K562 (cell line): ENCODE results near the gene SPNS2. TPM values are rescaled to one million over a fixed set of nuclear protein-coding genes. Genes with fewer than 3 reads are reported as not detected.

Source experiments
- ATAC-seq: fragments of 200-7000 bp; cut with Tn5 transposase; 3 replicates; pipeline ENCODE4 v1.9.1; 2020; ENCODE audit warnings: moderate library complexity
- BruUV-seq: library from RNA; stranded (reverse); fragments of 400-500 nt; replicated peaks from 2 replicates; lab custom pipeline; 2021; lab: Mats Ljungman, UMichigan
- CTCF ChIA-PET: fragments of 300-600 bp; formaldehyde crosslinking; extraction: SDS; loops from one replicate; lab custom pipeline; 2021; ENCODE audit warnings: low intra/inter-chr PET ratio; lab: Yijun Ruan, JAX
- POLR2A ChIA-PET: fragments of 300-600, 350-650 bp; sonication (Branson Sonifier 250); formaldehyde crosslinking; extraction: SDS; loops from one replicate; lab custom pipeline; 2021; ENCODE audit warnings: antibody characterized with exemption, inconsistent platforms; lab: Yijun Ruan, JAX
- DNase-seq, 4 experiments: peaks; one replicate each; pipeline versions ENCODE4 v3.0.0 to v3.0.0-alpha.2; 2011 to 2018; ENCODE audit warnings: low spot score in 3 of 4, mixed read lengths in 3 of 4; ENCODE audit errors: extremely low read depth in 1 of 4
- FAIRE-seq: peaks from 2 replicates; lab custom pipeline; 2011; peaks lifted over from hg19 to GRCh38; lab: Jason Lieb, UNC
- H2AFZ ChIP-seq: 2 replicates; pipeline ENCODE4 v1.6.0; 2011; ENCODE audit warnings: low read depth, low read length, control low read depth, inconsistent platforms
- H3K27ac ChIP-seq: fragments of 200-600 bp; 3 replicates; pipeline ENCODE4 v1.8.0; 2011; ENCODE audit warnings: low read depth, mild to moderate bottlenecking, control low read depth, inconsistent platforms, low read length, moderate library complexity, mixed read lengths; ENCODE audit errors: extremely low read depth
- H3K27me3 ChIP-seq, 2 experiments: fragments of 300-600 bp in 1 of 2; 2 replicates in 1 of 2; 3 replicates in 1 of 2; pipeline versions ENCODE4 v1.6.0 to v1.8.0; 2011; ENCODE audit warnings: inconsistent platforms in 2 of 2, low read length in 2 of 2, mild to moderate bottlenecking in 1 of 2, mixed read lengths in 1 of 2, moderate library complexity in 1 of 2; ENCODE audit not compliant: control insufficient read depth in 2 of 2, insufficient read depth in 2 of 2
- H3K36me3 ChIP-seq: fragments of 300-600 bp; 3 replicates; pipeline ENCODE4 v1.8.0; 2011; ENCODE audit warnings: mild to moderate bottlenecking, low read length, inconsistent platforms; ENCODE audit not compliant: control insufficient read depth, insufficient read depth
- H3K4me1 ChIP-seq, 2 experiments: fragments of 200-600 bp in 1 of 2; replicated peaks in 1 of 2; 2 replicates in 1 of 2; 3 replicates in 1 of 2; pipeline versions ENCODE4 v1.5.1 to v1.8.0; 2011; ENCODE audit warnings: inconsistent platforms in 2 of 2, low read length in 2 of 2, mild to moderate bottlenecking in 1 of 2, mixed read lengths in 1 of 2, moderate library complexity in 1 of 2; ENCODE audit not compliant: control insufficient read depth in 2 of 2, insufficient read depth in 2 of 2
- H3K4me2 ChIP-seq: 2 replicates; pipeline ENCODE4 v1.6.1; 2011; ENCODE audit warnings: low read length, control low read depth, inconsistent platforms, mixed read lengths; ENCODE audit not compliant: insufficient read depth
- H3K4me3 ChIP-seq: fragments of 200-600 bp; sonication (generic), shearing (Covaris generic); 2 replicates; pipeline ENCODE4 v1.5.1; 2016; ENCODE audit warnings: control low read depth, inconsistent platforms
- H3K79me2 ChIP-seq: fragments of 200-600 bp; 3 replicates; pipeline ENCODE4 v1.8.0; 2011; ENCODE audit warnings: low read length, inconsistent platforms; ENCODE audit not compliant: control insufficient read depth, insufficient read depth
- H3K9ac ChIP-seq, 2 experiments: 2 replicates each; pipeline versions ENCODE4 v1.6.0 to v1.6.1; 2011; ENCODE audit warnings: low read depth in 2 of 2, low read length in 2 of 2, control low read depth in 1 of 2, inconsistent platforms in 1 of 2, mild to moderate bottlenecking in 1 of 2, mixed read lengths in 1 of 2; ENCODE audit not compliant: insufficient read depth in 1 of 2
- H3K9me1 ChIP-seq: one replicate; pipeline ENCODE4 v1.6.0; 2011; ENCODE audit warnings: inconsistent platforms, mild to moderate bottlenecking, low read length, moderate library complexity; ENCODE audit not compliant: control insufficient read depth, insufficient read depth
- H3K9me3 ChIP-seq: replicated peaks from 2 replicates; pipeline ENCODE4 v1.5.1; 2011; ENCODE audit warnings: low read depth, low read length, inconsistent platforms; ENCODE audit not compliant: control insufficient read depth, insufficient read depth
- H4K20me1 ChIP-seq: replicated peaks from 2 replicates; pipeline ENCODE4 v1.6.1; 2011; ENCODE audit warnings: low read length, inconsistent platforms, mixed read lengths; ENCODE audit not compliant: control insufficient read depth, insufficient read depth
- CBFA2T2 ChIP-seq: fragments of 450-650 bp; conservative IDR thresholded peaks from 2 replicates; pipeline ENCODE4 v1.6.1; 2017; ENCODE audit warnings: mild to moderate bottlenecking
- CBX2 ChIP-seq: fragments of 200-600 bp; sonication (generic); IDR thresholded peaks from one replicate; pipeline ENCODE4 v1.6.1; 2012; ENCODE audit warnings: mild to moderate bottlenecking, low read length, inconsistent platforms; ENCODE audit not compliant: insufficient read depth, poor library complexity, severe bottlenecking
- CBX8 ChIP-seq: fragments of 200-600 bp; sonication (generic); IDR thresholded peaks from 2 replicates; pipeline ENCODE4 v1.6.1; 2012; ENCODE audit warnings: borderline replicate concordance, mixed run types, low read depth, mild to moderate bottlenecking, moderate library complexity, mixed read lengths, low read length, control low read depth, inconsistent platforms; ENCODE audit not compliant: poor library complexity, severe bottlenecking; ENCODE audit errors: extremely low read depth
- E2F1 ChIP-seq: sonication (generic); formaldehyde crosslinking; IDR thresholded peaks from 2 replicates; pipeline ENCODE4 v1.8.1; 2023; ENCODE audit warnings: mild to moderate bottlenecking, missing genetic modification reagents, moderate library complexity
- EGR1 ChIP-seq: fragments of 450-650 bp; conservative IDR thresholded peaks from 2 replicates; pipeline ENCODE4 v1.6.1; 2017; ENCODE audit warnings: mild to moderate bottlenecking
- FIP1L1 ChIP-seq: fragments of 200-400 bp; formaldehyde crosslinking; IDR thresholded peaks from 2 replicates; pipeline ENCODE4 v1.6.1; 2018; ENCODE audit warnings: mild to moderate bottlenecking, low read depth, low read length; ENCODE audit not compliant: poor library complexity, severe bottlenecking
- FOXA3 ChIP-seq, 2 experiments: fragments of 450-650 bp in 1 of 2; sonication (generic) in 1 of 2; formaldehyde crosslinking; IDR thresholded peaks in 1 of 2; conservative IDR thresholded peaks in 1 of 2; 2 replicates each; pipeline versions ENCODE4 v1.4.0 to v1.8.0; 2020 to 2022; ENCODE audit warnings: mild to moderate bottlenecking in 2 of 2, missing genetic modification reagents in 1 of 2
- FOXM1 ChIP-seq, 2 experiments: fragments of 450-650 bp in 1 of 2; sonication (generic) in 1 of 2; formaldehyde crosslinking in 1 of 2; IDR thresholded peaks; 2 replicates each; pipeline versions ENCODE4 v1.6.1 to v1.9.0; 2017 to 2022; ENCODE audit warnings: low read depth in 2 of 2, mild to moderate bottlenecking in 2 of 2, missing genetic modification reagents in 1 of 2, moderate library complexity in 1 of 2
- GMEB1 ChIP-seq: fragments of 250-450 bp; sonication (Bioruptor Pico); IDR thresholded peaks from 2 replicates; pipeline ENCODE4 v1.4.0; 2020; ENCODE audit warnings: mild to moderate bottlenecking
- PATZ1 ChIP-seq: fragments of 250-450 bp; sonication (Bioruptor Pico); IDR thresholded peaks from 2 replicates; pipeline ENCODE4 v1.5.0; 2020; ENCODE audit warnings: mild to moderate bottlenecking, borderline replicate concordance
- TEAD1 ChIP-seq, 2 experiments: fragments of 450-650 bp in 1 of 2; sonication (generic) in 1 of 2; formaldehyde crosslinking; IDR thresholded peaks; 2 replicates each; pipeline versions ENCODE4 v1.4.0 to v1.8.0; 2020 to 2022; ENCODE audit warnings: mild to moderate bottlenecking in 2 of 2, missing genetic modification reagents in 1 of 2
- ZKSCAN3 ChIP-seq: fragments of 250-450 bp; sonication (Bioruptor Pico); IDR thresholded peaks from 2 replicates; pipeline ENCODE4 v1.4.0; 2020
- ZNF175 ChIP-seq: fragments of 200-800 bp; sonication (Bioruptor generic); IDR thresholded peaks from 2 replicates; pipeline ENCODE4 v1.6.1; 2016; ENCODE audit warnings: low read depth, mild to moderate bottlenecking, missing genetic modification characterization, missing compliant biosample characterization
- ZNF24 ChIP-seq: fragments of 450-650 bp; IDR thresholded peaks from 2 replicates; pipeline ENCODE4 v1.6.1; 2016
- ZNF347 ChIP-seq: fragments of 450-650 bp; formaldehyde crosslinking; IDR thresholded peaks from 2 replicates; pipeline ENCODE4 v1.4.0; 2020; ENCODE audit warnings: low read depth, mild to moderate bottlenecking, moderate library complexity
- ZNF668 ChIP-seq: fragments of 250-450 bp; sonication (Bioruptor Pico); IDR thresholded peaks from 2 replicates; pipeline ENCODE4 v1.8.0; 2022; ENCODE audit warnings: mild to moderate bottlenecking, inconsistent platforms
- WGBS: fragments of 100-300 bp; shearing (Covaris generic); methylation state at CpG from one replicate; pipeline ENCODE4 v1.1.6; 2016; ENCODE audit warnings: low coverage, mixed read lengths; ENCODE audit not compliant: insufficient coverage; ENCODE audit errors: missing lambda C conversion rate; 5-methylcytosine and 5-hydroxymethylcytosine counted together
- in situ Hi-C: fragments of 300-500 bp; cut with MboI; formaldehyde crosslinking; loops from 4 replicates; pipeline ENCODE4 v1.15.0; 2018; ENCODE audit warnings: inconsistent platforms, mixed read lengths
- intact Hi-C: fragments of 100-400 bp; cut with micrococcal nuclease; formaldehyde crosslinking; loops from 2 replicates; pipeline ENCODE4 v1.14.2; 2022
- polyA plus RNA-seq, 8 experiments: library from polyadenylated mRNA; depleted of rRNA in 4 of 8; stranded (reverse) in 5 of 8; unstranded in 3 of 8; fragments of >200 nt; fragmentation: Nextera tagmentation in 2 of 8; fragmentation: Illumina TruSeq in 1 of 8; extraction: Ambion mirVana in 2 of 8; extraction: Trizol in 1 of 8; gene quantifications; 2 replicates each; pipeline versions ENCODE4 v1.2.1 to v1.2.3, GENCODE V29; 2011 to 2014; ENCODE audit warnings: inconsistent platforms in 1 of 8, missing spikeins in 1 of 8
- total RNA-seq, 7 experiments: library from RNA; depleted of rRNA in 6 of 7; stranded (reverse); fragments of >200 nt in 6 of 7; fragmentation: Illumina TruSeq in 2 of 7; extraction: Trizol in 2 of 7; gene quantifications; 2 replicates each; pipeline versions ENCODE4 v1.2.1 to v1.2.3, GENCODE V29; 2011 to 2021; ENCODE audit warnings: low replicate concordance in 1 of 7

The SPNS2 gene
- total and polyA plus RNA-seq, 9 of the 15 experiments (the other 6 are each of a cell fraction or from before 2014, with no cell fraction given): 0.06 TPM; not detected in 8

GRCh38 chr17:4573669-4574068, 75.0 kb downstream of the SPNS2 start:
- Histone ChIP-seq H3K9me3 (no peaks in the 10 kb centered on the region), H3K4me1 (peaks cover 0 to 12% of the 10 kb centered on the region in 2 experiments; a peak in 2 of 5 replicates), H4K20me1 (no peaks in the 10 kb centered on the region), H3K36me3 (no peaks in the 10 kb centered on the region), H3K9me1 (no peaks in the 10 kb centered on the region), H3K9ac (no peak overlapping the region; a peak in 1 of 4 replicates), H3K4me2 (no peak overlapping the region), H3K27me3 (peaks cover 12 to 47% of the 10 kb centered on the region in 2 experiments), H2AFZ (no peak overlapping the region), H3K4me3 (no peak overlapping the region), H3K27ac (no peak overlapping the region), H3K79me2 (no peaks in the 10 kb centered on the region)
- intact Hi-C loops: no loop called here
- BruUV-seq: no TSS peak
- ATAC-seq (no peak), DNase-seq (no peak), FAIRE-seq (no peak)
- TF ChIP-seq ZNF668 (CRISPR knock-in tag) (no peak), GMEB1 (CRISPR knock-in tag) (no peak), EGR1 (no peak), PATZ1 (no peak), ZNF347 (no peak), ZNF24 (no peak), ZKSCAN3 (CRISPR knock-in tag) (no peak), FIP1L1 (no peak), CBX2 (no peak), FOXA3 (CRISPR knock-in tag; conservative IDR thresholded peaks at IDR 0.05 in 1 of 2, IDR thresholded peaks at IDR 0.05 in 1 of 2) (no peak), FOXM1 (IDR thresholded peaks at IDR 0.05; ENCODE audit: low read depth) (no peak), FOXM1 (CRISPR knock-in tag; IDR thresholded peaks at IDR 0.05; ENCODE audit: low read depth) (no peak), E2F1 (CRISPR knock-in tag) (no peak), TEAD1 (CRISPR knock-in tag; IDR thresholded peaks at IDR 0.05) (no peak), ZNF175 (CRISPR knock-in tag) (no peak), CBFA2T2 (no peak), CBX8 (no peak)
- CTCF ChIA-PET: no interaction called here
- in situ Hi-C loops: no loop called here
- 3% methylated on average over 7 of the region's 7 CpGs for WGBS
- POLR2A ChIA-PET: interaction anchor here (0.6 kb wide), 1 partner anchor 68 kb away, joined by 3 read pairs; the partner anchor contains the start of gene ALOX15
